ENCODE measurements around the gene PPP4R4. TPM values are rescaled to one million over a fixed set of nuclear protein-coding genes. Genes with fewer than 3 reads are reported as not detected.

The PPP4R4 gene
- polyA plus RNA-seq, 1 of the 3 experiments (the other 2 are of a cell fraction), result 2.5 TPM

DNA sequence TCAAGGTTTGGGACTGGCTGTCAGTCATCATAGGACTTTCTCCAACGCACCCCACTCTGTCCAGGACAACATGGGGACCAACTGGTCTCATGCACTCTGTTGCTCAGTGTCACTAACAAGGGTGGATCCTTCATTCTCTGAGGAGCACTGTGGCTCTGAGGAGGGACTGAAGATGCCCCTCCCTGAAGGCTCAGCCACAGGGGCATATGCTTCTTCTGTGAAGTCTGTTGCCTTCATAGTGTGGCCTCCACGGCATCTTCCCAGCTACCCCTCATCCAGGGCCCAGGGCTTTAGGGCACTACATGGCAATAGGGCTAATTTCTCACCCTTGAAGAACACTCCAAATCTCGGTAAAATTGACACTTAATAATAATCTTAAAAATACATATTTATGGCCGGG, 30.4 kb upstream of the PPP4R4 start:
- 71% methylated on average over 4 of the region's 4 CpGs for WGBS (ENCODE audit: low lambda C conversion rate)
- Histone ChIP-seq H3K36me3 (replicated peaks in 1 of 2; ENCODE audit: control insufficient read depth in 1 of 2, insufficient read depth in 2 of 2, low read length in 1 of 2) (no peaks in the 10 kb centered on the region), H3K79me2 (ENCODE audit: insufficient read depth) (no peaks in the 10 kb centered on the region), H4K20me1 (ENCODE audit: insufficient read depth) (no peaks in the 10 kb centered on the region), H3K4me1 (ENCODE audit: control insufficient read depth in 1 of 2, insufficient read depth in 2 of 2, low read depth in 1 of 2, low read length in 1 of 2) (no peaks in the 10 kb centered on the region), H3K4me3 (ENCODE audit: low read depth in 2 of 2, low read length in 1 of 2) (no peak overlapping the region), H3K27ac (ENCODE audit: low read depth in 2 of 2, low read length in 1 of 2) (no peak overlapping the region), H3F3A (replicated peaks; ENCODE audit: insufficient read depth) (no peaks in the 10 kb centered on the region), H3K4me2 (no peak overlapping the region), H3K9me2 (no peaks in the 10 kb centered on the region), H3K9me3 (no peaks in the 10 kb centered on the region), H2AFZ (ENCODE audit: low read depth) (no peak overlapping the region), H3K9ac (no peak overlapping the region), H3K27me3 (ENCODE audit: insufficient read depth) (no peaks in the 10 kb centered on the region)
- TF ChIP-seq RXRA (IDR thresholded peaks at IDR 0.05; ENCODE audit: borderline replicate concordance, low read depth), result no peak
- POLR2A ChIA-PET, result no interaction called here
- CTCF ChIA-PET, result interaction anchor here (1.3 to 4.7 kb wide), 5 partner anchors 13 to 488 kb away, joined by 3 to 28 read pairs (median 13); partner anchors contain the start of gene IFI27L2
- no peak for DNase-seq

DNA sequence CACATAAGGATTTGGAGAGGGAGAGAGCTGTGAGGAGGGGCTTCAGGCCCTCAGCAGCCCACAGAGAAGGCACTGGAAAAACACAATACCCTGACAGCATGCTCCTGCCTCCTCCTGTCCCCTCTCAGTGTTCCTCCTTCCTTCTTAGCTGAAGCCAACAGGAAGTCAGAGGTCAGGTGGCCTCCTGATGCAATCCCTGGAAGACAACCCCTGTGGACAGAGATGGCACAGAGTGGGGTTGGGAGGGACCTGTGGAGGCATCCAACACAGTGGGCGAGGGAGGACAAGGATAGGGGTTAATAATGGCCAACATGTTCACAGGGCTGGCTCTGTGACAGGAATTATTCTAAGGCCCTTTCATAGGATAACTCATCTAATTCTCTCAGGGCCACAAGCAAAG, 29.4 kb upstream of the PPP4R4 start:
- Histone ChIP-seq H3K27me3 (ENCODE audit: insufficient read depth) (no peaks in the 10 kb centered on the region), H4K20me1 (ENCODE audit: insufficient read depth) (no peaks in the 10 kb centered on the region), H3K36me3 (replicated peaks in 1 of 2; ENCODE audit: control insufficient read depth in 1 of 2, insufficient read depth in 2 of 2, low read length in 1 of 2) (no peaks in the 10 kb centered on the region), H3K9me3 (no peaks in the 10 kb centered on the region), H3K27ac (ENCODE audit: low read depth in 2 of 2, low read length in 1 of 2) (no peak overlapping the region), H3K79me2 (ENCODE audit: insufficient read depth) (no peaks in the 10 kb centered on the region), H3K4me3 (ENCODE audit: low read depth in 2 of 2, low read length in 1 of 2) (no peak overlapping the region), H3K9me2 (no peaks in the 10 kb centered on the region), H3K4me1 (ENCODE audit: control insufficient read depth in 1 of 2, insufficient read depth in 2 of 2, low read depth in 1 of 2, low read length in 1 of 2) (no peaks in the 10 kb centered on the region), H3K9ac (no peak overlapping the region), H3K4me2 (no peak overlapping the region), H3F3A (replicated peaks; ENCODE audit: insufficient read depth) (no peaks in the 10 kb centered on the region), H2AFZ (ENCODE audit: low read depth) (no peak overlapping the region)
- no peak for DNase-seq
- 88% methylated on average over 1 of the region's 1 CpG for WGBS (ENCODE audit: low lambda C conversion rate)
- ChIA-PET POLR2A (no interaction called here), CTCF (interaction anchor here (0.8 to 4.7 kb wide), 2 partner anchors 14 to 20 kb away, joined by 3 to 28 read pairs; partner anchors contain the start of gene IFI27L2)
- TF ChIP-seq, protein P1, sequence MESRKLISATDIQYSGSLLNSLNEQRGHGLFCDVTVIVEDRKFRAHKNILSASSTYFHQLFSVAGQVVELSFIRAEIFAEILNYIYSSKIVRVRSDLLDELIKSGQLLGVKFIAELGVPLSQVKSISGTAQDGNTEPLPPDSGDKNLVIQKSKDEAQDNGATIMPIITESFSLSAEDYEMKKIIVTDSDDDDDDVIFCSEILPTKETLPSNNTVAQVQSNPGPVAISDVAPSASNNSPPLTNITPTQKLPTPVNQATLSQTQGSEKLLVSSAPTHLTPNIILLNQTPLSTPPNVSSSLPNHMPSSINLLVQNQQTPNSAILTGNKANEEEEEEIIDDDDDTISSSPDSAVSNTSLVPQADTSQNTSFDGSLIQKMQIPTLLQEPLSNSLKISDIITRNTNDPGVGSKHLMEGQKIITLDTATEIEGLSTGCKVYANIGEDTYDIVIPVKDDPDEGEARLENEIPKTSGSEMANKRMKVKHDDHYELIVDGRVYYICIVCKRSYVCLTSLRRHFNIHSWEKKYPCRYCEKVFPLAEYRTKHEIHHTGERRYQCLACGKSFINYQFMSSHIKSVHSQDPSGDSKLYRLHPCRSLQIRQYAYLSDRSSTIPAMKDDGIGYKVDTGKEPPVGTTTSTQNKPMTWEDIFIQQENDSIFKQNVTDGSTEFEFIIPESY (IDR thresholded peaks at IDR 0.05; ENCODE audit: borderline replicate concordance, low read depth), result no peak
- TF ChIP-seq GABPA (IDR thresholded peaks at IDR 0.05; ENCODE audit: low read depth) (no peak), ELF1 (IDR thresholded peaks at IDR 0.05) (no peak), TAF1 (IDR thresholded peaks at IDR 0.05; ENCODE audit: borderline replicate concordance, low read depth, low read length) (no peak), FOSL2 (IDR thresholded peaks at IDR 0.05; ENCODE audit: borderline replicate concordance, low read depth) (no peak), NFIC (IDR thresholded peaks at IDR 0.05; ENCODE audit: borderline replicate concordance) (no peak), SMC3 (IDR thresholded peaks at IDR 0.05; ENCODE audit: low read depth, low read length) (no peak), GATA2 (CRISPR knock-in tag; IDR thresholded peaks at IDR 0.05) (no peak), EZH2phosphoT487 (IDR thresholded peaks at IDR 0.05; ENCODE audit: borderline replicate concordance, low read depth) (no peak), TEAD4 (IDR thresholded peaks at IDR 0.05; ENCODE audit: borderline replicate concordance, insufficient read depth) (no peak), SIN3A (IDR thresholded peaks at IDR 0.05; ENCODE audit: borderline replicate concordance, low read depth, low read length) (no peak)
- TF ChIP-seq, protein P2, sequence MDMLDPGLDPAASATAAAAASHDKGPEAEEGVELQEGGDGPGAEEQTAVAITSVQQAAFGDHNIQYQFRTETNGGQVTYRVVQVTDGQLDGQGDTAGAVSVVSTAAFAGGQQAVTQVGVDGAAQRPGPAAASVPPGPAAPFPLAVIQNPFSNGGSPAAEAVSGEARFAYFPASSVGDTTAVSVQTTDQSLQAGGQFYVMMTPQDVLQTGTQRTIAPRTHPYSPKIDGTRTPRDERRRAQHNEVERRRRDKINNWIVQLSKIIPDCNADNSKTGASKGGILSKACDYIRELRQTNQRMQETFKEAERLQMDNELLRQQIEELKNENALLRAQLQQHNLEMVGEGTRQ (IDR thresholded peaks at IDR 0.05; ENCODE audit: borderline replicate concordance, low read depth, low read length), result no peak
- TF ChIP-seq, protein P3, sequence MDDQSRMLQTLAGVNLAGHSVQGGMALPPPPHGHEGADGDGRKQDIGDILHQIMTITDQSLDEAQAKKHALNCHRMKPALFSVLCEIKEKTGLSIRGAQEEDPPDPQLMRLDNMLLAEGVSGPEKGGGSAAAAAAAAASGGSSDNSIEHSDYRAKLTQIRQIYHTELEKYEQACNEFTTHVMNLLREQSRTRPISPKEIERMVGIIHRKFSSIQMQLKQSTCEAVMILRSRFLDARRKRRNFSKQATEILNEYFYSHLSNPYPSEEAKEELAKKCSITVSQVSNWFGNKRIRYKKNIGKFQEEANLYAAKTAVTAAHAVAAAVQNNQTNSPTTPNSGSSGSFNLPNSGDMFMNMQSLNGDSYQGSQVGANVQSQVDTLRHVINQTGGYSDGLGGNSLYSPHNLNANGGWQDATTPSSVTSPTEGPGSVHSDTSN (IDR thresholded peaks at IDR 0.05), result no peak
- TF ChIP-seq, protein P4, sequence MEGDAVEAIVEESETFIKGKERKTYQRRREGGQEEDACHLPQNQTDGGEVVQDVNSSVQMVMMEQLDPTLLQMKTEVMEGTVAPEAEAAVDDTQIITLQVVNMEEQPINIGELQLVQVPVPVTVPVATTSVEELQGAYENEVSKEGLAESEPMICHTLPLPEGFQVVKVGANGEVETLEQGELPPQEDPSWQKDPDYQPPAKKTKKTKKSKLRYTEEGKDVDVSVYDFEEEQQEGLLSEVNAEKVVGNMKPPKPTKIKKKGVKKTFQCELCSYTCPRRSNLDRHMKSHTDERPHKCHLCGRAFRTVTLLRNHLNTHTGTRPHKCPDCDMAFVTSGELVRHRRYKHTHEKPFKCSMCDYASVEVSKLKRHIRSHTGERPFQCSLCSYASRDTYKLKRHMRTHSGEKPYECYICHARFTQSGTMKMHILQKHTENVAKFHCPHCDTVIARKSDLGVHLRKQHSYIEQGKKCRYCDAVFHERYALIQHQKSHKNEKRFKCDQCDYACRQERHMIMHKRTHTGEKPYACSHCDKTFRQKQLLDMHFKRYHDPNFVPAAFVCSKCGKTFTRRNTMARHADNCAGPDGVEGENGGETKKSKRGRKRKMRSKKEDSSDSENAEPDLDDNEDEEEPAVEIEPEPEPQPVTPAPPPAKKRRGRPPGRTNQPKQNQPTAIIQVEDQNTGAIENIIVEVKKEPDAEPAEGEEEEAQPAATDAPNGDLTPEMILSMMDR (IDR thresholded peaks at IDR 0.05), result no peak
- TF ChIP-seq, protein P5, sequence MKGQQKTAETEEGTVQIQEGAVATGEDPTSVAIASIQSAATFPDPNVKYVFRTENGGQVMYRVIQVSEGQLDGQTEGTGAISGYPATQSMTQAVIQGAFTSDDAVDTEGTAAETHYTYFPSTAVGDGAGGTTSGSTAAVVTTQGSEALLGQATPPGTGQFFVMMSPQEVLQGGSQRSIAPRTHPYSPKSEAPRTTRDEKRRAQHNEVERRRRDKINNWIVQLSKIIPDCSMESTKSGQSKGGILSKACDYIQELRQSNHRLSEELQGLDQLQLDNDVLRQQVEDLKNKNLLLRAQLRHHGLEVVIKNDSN (IDR thresholded peaks at IDR 0.05; ENCODE audit: borderline replicate concordance, low read depth), result no peak; the same call in 1 of the 2 replicates
- TF ChIP-seq, protein P6, sequence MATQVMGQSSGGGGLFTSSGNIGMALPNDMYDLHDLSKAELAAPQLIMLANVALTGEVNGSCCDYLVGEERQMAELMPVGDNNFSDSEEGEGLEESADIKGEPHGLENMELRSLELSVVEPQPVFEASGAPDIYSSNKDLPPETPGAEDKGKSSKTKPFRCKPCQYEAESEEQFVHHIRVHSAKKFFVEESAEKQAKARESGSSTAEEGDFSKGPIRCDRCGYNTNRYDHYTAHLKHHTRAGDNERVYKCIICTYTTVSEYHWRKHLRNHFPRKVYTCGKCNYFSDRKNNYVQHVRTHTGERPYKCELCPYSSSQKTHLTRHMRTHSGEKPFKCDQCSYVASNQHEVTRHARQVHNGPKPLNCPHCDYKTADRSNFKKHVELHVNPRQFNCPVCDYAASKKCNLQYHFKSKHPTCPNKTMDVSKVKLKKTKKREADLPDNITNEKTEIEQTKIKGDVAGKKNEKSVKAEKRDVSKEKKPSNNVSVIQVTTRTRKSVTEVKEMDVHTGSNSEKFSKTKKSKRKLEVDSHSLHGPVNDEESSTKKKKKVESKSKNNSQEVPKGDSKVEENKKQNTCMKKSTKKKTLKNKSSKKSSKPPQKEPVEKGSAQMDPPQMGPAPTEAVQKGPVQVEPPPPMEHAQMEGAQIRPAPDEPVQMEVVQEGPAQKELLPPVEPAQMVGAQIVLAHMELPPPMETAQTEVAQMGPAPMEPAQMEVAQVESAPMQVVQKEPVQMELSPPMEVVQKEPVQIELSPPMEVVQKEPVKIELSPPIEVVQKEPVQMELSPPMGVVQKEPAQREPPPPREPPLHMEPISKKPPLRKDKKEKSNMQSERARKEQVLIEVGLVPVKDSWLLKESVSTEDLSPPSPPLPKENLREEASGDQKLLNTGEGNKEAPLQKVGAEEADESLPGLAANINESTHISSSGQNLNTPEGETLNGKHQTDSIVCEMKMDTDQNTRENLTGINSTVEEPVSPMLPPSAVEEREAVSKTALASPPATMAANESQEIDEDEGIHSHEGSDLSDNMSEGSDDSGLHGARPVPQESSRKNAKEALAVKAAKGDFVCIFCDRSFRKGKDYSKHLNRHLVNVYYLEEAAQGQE (IDR thresholded peaks at IDR 0.05; ENCODE audit: low read depth, low read length), result no peak
